Hepatocyte (in vitro differentiated cells): Measurements from ENCODE around the gene ARAP3. TPM values are rescaled to one million over a fixed set of nuclear protein-coding genes. Genes with fewer than 3 reads are reported as not detected.

ENCODE experiments used
- DNase-seq: peaks from one replicate; pipeline ENCODE4 v3.0.0-alpha.2; 2016; ENCODE audit warnings: low spot score
- H2AFZ ChIP-seq: fragments of 200-600 bp; sonication (generic); 2 replicates; pipeline ENCODE4 v1.6.0; 2016; ENCODE audit warnings: antibody characterized with exemption, mild to moderate bottlenecking
- H3K27ac ChIP-seq: fragments of 200-600 bp; sonication (generic); 2 replicates; pipeline ENCODE4 v1.5.1; 2016; ENCODE audit warnings: mild to moderate bottlenecking
- H3K27me3 ChIP-seq: fragments of 200-600 bp; sonication (generic); 2 replicates; pipeline ENCODE4 v1.6.1; 2016
- H3K36me3 ChIP-seq: fragments of 200-600 bp; sonication (generic); replicated peaks from 2 replicates; pipeline ENCODE4 v1.5.1; 2016; ENCODE audit warnings: low read depth; ENCODE audit not compliant: insufficient read depth
- H3K4me1 ChIP-seq: fragments of 200-600 bp; sonication (generic); 2 replicates; pipeline ENCODE4 v1.5.1; 2016; ENCODE audit warnings: mild to moderate bottlenecking, moderate library complexity; ENCODE audit not compliant: insufficient read depth
- H3K4me2 ChIP-seq: fragments of 200-600 bp; sonication (generic); 2 replicates; pipeline ENCODE4 v1.6.0; 2016
- H3K4me3 ChIP-seq: fragments of 200-600 bp; sonication (generic); 2 replicates; pipeline ENCODE4 v1.5.1; 2016; ENCODE audit warnings: mild to moderate bottlenecking
- H3K79me2 ChIP-seq: fragments of 200-600 bp; sonication (generic); 2 replicates; pipeline ENCODE4 v1.6.0; 2017; ENCODE audit warnings: mild to moderate bottlenecking
- H3K9me2 ChIP-seq: fragments of 200-600 bp; sonication (generic); replicated peaks from 2 replicates; pipeline ENCODE4 v1.6.0; 2017; ENCODE audit warnings: mild to moderate bottlenecking; ENCODE audit not compliant: insufficient read depth
- H3K9me3 ChIP-seq: fragments of 200-600 bp; sonication (generic); 2 replicates; pipeline ENCODE4 v1.5.1; 2016; ENCODE audit warnings: low read depth, mild to moderate bottlenecking
- H4K20me1 ChIP-seq: fragments of 200-600 bp; sonication (generic); 2 replicates; pipeline ENCODE4 v1.6.0; 2016; ENCODE audit warnings: mild to moderate bottlenecking; ENCODE audit not compliant: insufficient read depth, poor library complexity, severe bottlenecking
- EZH2 ChIP-seq: fragments of 200-600 bp; sonication (generic); IDR thresholded peaks from 2 replicates; pipeline ENCODE4 v1.6.1; 2016; ENCODE audit warnings: antibody characterized with exemption, mild to moderate bottlenecking, borderline replicate concordance
- EZH2phosphoT487 ChIP-seq: fragments of 200-600 bp; sonication (generic); IDR thresholded peaks from one replicate; pipeline ENCODE4 v1.6.1; 2018; ENCODE audit warnings: antibody characterized with exemption, mild to moderate bottlenecking, low read depth, moderate library complexity; ENCODE audit not compliant: unreplicated experiment, severe bottlenecking
- WGBS: methylation state at CpG from one replicate; pipeline ENCODE4 v1.1.6; 2016; ENCODE audit warnings: low lambda C conversion rate; ENCODE audit errors: missing lambda C conversion rate; 5-methylcytosine and 5-hydroxymethylcytosine counted together
- polyA plus RNA-seq: library from polyadenylated mRNA; unstranded; fragments of >200 nt; fragmentation: Nextera tagmentation; extraction: Ambion mirVana; gene quantifications from 2 replicates; pipeline ENCODE4 v1.2.1, GENCODE V29; 2016
- total RNA-seq: library from RNA; depleted of rRNA; stranded (reverse); fragments of >200 nt; gene quantifications from 2 replicates; pipeline ENCODE4 v1.2.3, GENCODE V29; 2014
- TF ChIP-seq, protein P1 (sequence below): fragments of 200-600 bp; sonication (generic); IDR thresholded peaks from 2 replicates; pipeline ENCODE4 v1.5.1; 2016; ENCODE audit warnings: antibody characterized with exemption, mild to moderate bottlenecking; ENCODE audit not compliant: poor library complexity

ARAP3 gene
- total and polyA plus RNA-seq, 2 experiments from 2014 or later: 5.1 to 8.6 TPM

DNA sequence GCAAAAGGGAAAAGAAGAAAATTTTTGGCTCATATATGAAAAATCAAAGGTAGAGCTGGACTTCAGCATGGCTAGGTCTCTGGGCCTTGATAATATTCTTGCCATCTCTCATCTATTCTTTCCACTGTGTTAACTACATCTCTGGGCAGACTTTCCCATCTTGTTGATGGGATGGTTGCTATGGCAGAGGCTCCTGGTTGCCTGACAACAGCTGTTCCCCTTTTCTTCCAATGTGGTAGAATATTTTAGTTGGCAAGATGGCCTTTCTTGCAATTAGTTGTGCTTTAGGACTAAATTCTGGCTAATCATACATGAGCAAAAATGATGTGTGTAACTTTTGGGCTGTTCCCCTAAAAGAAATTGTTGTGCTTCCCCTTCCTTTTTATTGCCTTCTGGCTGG, 40.2 kb upstream of the ARAP3 start:
- TF ChIP-seq EZH2phosphoT487 (no peak), EZH2 (no peak)
- TF ChIP-seq, protein P1, sequence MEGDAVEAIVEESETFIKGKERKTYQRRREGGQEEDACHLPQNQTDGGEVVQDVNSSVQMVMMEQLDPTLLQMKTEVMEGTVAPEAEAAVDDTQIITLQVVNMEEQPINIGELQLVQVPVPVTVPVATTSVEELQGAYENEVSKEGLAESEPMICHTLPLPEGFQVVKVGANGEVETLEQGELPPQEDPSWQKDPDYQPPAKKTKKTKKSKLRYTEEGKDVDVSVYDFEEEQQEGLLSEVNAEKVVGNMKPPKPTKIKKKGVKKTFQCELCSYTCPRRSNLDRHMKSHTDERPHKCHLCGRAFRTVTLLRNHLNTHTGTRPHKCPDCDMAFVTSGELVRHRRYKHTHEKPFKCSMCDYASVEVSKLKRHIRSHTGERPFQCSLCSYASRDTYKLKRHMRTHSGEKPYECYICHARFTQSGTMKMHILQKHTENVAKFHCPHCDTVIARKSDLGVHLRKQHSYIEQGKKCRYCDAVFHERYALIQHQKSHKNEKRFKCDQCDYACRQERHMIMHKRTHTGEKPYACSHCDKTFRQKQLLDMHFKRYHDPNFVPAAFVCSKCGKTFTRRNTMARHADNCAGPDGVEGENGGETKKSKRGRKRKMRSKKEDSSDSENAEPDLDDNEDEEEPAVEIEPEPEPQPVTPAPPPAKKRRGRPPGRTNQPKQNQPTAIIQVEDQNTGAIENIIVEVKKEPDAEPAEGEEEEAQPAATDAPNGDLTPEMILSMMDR: no peak
- no peak for DNase-seq

DNA sequence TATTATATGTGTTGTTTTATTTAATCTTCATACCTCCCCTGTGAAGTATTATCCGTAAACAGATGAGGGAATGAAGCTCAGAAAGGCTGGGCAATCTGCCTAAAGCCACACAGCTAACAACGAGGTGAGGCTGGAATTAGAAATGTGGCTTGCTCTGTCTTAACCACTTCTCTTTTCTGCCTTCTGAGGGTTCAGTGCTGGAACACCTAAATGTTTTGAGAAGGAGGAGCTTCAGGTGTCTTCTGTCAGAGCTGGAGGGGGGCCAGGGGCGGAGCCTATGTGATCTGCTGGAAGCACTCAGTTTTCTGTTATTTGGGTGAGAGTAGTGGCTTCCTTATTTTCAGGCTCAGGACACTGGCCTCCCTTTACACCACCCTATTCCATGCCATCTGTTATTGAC, 35.0 kb upstream of the ARAP3 start:
- H3K79me2 ChIP-seq: no peaks in the 10 kb centered on the region
- no peaks in the 10 kb centered on the region for H3K27me3 ChIP-seq
- no peaks in the 10 kb centered on the region for H3K9me3 ChIP-seq
- no peaks in the 10 kb centered on the region for H3K36me3 ChIP-seq
- no peak overlapping the region for H3K27ac ChIP-seq
- TF ChIP-seq EZH2: no peak
- TF ChIP-seq, protein P1: no peak
- TF ChIP-seq EZH2phosphoT487: no peak
- no peaks in the 10 kb centered on the region for H3K9me2 ChIP-seq
- H3K4me2 ChIP-seq: no peak overlapping the region
- no peak overlapping the region for H2AFZ ChIP-seq
- no peak overlapping the region for H3K4me3 ChIP-seq
- H4K20me1 ChIP-seq: no peaks in the 10 kb centered on the region
- peaks cover 9% of the 10 kb centered on the region for H3K4me1 ChIP-seq
- DNase-seq: no peak
- WGBS: 84% methylated on average over 3 of the region's 3 CpGs

More for the DNA sequence above, 40.2 kb upstream of the ARAP3 start:
- Histone ChIP-seq H2AFZ (no peak overlapping the region), H4K20me1 (no peaks in the 10 kb centered on the region), H3K9me2 (no peaks in the 10 kb centered on the region), H3K4me2 (no peak overlapping the region), H3K9me3 (no peaks in the 10 kb centered on the region), H3K79me2 (no peaks in the 10 kb centered on the region), H3K4me3 (no peak overlapping the region), H3K36me3 (no peaks in the 10 kb centered on the region), H3K4me1 (no peaks in the 10 kb centered on the region), H3K27me3 (no peaks in the 10 kb centered on the region), H3K27ac (no peak overlapping the region)

DNA sequence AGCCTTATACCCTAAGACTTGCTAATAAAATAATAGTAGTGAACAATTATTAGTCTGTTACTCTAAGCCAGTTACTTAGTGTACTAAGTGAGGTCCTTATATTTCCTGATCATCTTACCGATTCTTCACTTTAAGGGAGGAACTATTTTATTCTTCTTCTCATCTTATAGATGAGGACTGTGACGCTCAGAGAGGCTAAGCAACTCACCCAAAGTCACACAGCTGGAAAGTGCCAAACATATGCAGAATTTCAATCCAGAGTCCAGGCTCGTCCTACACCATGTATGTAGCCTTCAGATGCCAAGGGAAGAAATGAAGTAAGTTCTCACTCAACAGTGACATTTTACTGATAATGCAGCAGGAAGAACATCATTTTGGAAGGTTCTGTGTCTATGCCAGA, 34.4 kb upstream of the ARAP3 start:
- Histone ChIP-seq H3K4me1 (peaks cover 9% of the 10 kb centered on the region), H3K79me2 (no peaks in the 10 kb centered on the region), H3K4me3 (no peak overlapping the region), H3K9me2 (no peaks in the 10 kb centered on the region), H3K27ac (no peak overlapping the region), H4K20me1 (no peaks in the 10 kb centered on the region), H3K36me3 (no peaks in the 10 kb centered on the region), H3K4me2 (no peak overlapping the region), H2AFZ (no peak overlapping the region), H3K27me3 (no peaks in the 10 kb centered on the region), H3K9me3 (no peaks in the 10 kb centered on the region)
- TF ChIP-seq, protein P1: no peak
- TF ChIP-seq EZH2 (no peak), EZH2phosphoT487 (no peak)
- no peak for DNase-seq
- WGBS: 88% methylated on average over 3 of the region's 3 CpGs

DNA sequence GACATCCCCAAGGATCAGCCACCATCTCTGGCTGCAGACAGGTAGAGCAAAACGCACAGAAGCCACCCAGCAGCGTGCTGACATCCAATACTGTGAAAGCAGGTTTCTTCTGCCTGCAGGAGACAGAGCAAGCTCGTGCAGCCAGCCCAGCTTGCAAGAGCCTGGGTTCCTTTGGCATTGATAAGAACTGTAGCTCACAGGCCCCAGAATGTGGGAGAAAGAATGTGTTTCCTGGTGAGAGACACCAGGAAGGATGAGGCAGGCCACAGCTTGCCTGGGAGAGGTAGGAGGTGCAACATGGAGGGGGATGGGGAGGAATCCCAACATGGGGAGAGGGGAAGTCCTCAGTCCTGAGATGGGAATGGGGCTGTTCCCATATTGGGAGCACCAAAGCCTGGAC, 34.0 kb upstream of the ARAP3 start:
- TF ChIP-seq, protein P1: no peak
- no peak for TF ChIP-seq EZH2
- TF ChIP-seq EZH2phosphoT487: no peak
- no peak overlapping the region for H2AFZ ChIP-seq
- H3K9me3 ChIP-seq: no peaks in the 10 kb centered on the region
- H4K20me1 ChIP-seq: no peaks in the 10 kb centered on the region
- no peak overlapping the region for H3K4me3 ChIP-seq
- no peaks in the 10 kb centered on the region for H3K9me2 ChIP-seq
- H3K4me2 ChIP-seq: no peak overlapping the region
- WGBS: 36% methylated on average over 3 of the region's 3 CpGs
- no peak overlapping the region for H3K27ac ChIP-seq
- no peak for DNase-seq
- H3K79me2 ChIP-seq: no peaks in the 10 kb centered on the region
- no peaks in the 10 kb centered on the region for H3K36me3 ChIP-seq
- peaks cover 9% of the 10 kb centered on the region for H3K4me1 ChIP-seq
- no peaks in the 10 kb centered on the region for H3K27me3 ChIP-seq
